Ovary (tissue), 3 donors: ENCODE measurements around the gene IPP.

Experiments
- POLR2A ChIP-seq: fragments of 450-650 bp; IDR thresholded peaks from one replicate; pipeline ENCODE4 v1.6.1; 2017; ENCODE audit warnings: antibody characterized with exemption, mild to moderate bottlenecking, moderate library complexity
- TF ChIP-seq, protein P1 (sequence below), 3 donors: fragments of 450-650 bp in 2 of 3; fragments of 200-600 bp in 1 of 3; IDR thresholded peaks; one replicate each; pipeline versions ENCODE4 v1.5.1 to v1.8.0; 2016 to 2022; ENCODE audit warnings: antibody characterized with exemption in 3 of 3, mild to moderate bottlenecking in 1 of 3
- donor health status: DM: no; HTN: no; CAD: no.

DNA sequence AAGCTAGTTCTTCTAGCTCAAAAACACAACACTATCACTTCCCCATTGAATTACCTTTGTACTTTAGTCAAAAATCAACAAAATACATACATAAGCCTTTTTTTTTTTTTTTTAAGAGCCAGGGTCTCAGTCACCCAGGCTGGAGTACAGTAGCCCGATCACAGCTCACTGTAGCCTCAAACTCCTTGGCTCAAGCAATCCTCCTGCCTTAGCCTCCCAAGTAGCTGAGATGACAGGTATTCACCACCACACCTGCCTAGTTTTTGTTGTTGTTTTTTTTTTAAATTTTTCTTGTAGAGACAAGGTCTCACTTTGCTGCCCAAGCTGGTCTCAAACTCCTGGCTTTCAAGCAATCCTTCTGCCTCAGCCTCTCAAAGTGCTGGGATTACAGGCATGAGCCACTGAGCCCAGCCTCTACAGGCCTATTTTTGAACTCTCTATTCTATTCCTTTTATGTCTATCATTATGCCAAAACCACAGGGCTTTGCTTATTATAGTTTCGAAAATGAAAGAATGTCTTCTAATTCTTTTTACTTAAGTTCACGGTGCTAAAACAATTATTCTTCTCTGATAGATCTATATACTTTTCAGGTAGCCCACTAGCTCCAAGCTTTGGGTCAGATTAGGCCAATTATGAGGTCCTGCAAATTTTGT is 93.8 kb downstream of the IPP start:
- TF ChIP-seq POLR2A: no peak
- TF ChIP-seq, protein P1, sequence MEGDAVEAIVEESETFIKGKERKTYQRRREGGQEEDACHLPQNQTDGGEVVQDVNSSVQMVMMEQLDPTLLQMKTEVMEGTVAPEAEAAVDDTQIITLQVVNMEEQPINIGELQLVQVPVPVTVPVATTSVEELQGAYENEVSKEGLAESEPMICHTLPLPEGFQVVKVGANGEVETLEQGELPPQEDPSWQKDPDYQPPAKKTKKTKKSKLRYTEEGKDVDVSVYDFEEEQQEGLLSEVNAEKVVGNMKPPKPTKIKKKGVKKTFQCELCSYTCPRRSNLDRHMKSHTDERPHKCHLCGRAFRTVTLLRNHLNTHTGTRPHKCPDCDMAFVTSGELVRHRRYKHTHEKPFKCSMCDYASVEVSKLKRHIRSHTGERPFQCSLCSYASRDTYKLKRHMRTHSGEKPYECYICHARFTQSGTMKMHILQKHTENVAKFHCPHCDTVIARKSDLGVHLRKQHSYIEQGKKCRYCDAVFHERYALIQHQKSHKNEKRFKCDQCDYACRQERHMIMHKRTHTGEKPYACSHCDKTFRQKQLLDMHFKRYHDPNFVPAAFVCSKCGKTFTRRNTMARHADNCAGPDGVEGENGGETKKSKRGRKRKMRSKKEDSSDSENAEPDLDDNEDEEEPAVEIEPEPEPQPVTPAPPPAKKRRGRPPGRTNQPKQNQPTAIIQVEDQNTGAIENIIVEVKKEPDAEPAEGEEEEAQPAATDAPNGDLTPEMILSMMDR (IDR thresholded peaks at IDR 0.05): no peak
